ENCODE results near the gene STK33.

The STK33 gene

GRCh38 chr11:8601376-8602133, 7.5 kb upstream of the STK33 start:
- DNase-seq, result no peak

GRCh38 chr11:8598506-8598905, 4.5 kb upstream of the STK33 start:
- no peak for DNase-seq

GRCh38 chr11:8597182-8597581, 3.2 kb upstream of the STK33 start:
- DNase-seq, result peak; percentile 23 to 48

- DNase-seq, result no peak
These were observed 2.5 kb upstream of the STK33 start for GRCh38 chr11:8596504-8597046.

- DNase-seq, result no peak
These were observed 573 bp downstream of the STK33 start for GRCh38 chr11:8593455-8593854.

GRCh38 chr11:8587915-8588314, 6.1 kb downstream of the STK33 start:
- DNase-seq, result no peak

GRCh38 chr11:8586805-8587204, 7.2 kb downstream of the STK33 start:
- DNase-seq, result no peak

GRCh38 chr11:8586184-8586583, 7.8 kb downstream of the STK33 start:
- DNase-seq, result peak; percentile 9 to 25

GRCh38 chr11:8584511-8584910, 9.5 kb downstream of the STK33 start:
- no peak for DNase-seq

GRCh38 chr11:8584082-8584481, 9.9 kb downstream of the STK33 start:
- no peak for DNase-seq

GRCh38 chr11:8581300-8581699, 12.7 kb downstream of the STK33 start:
- DNase-seq, result no peak

GRCh38 chr11:8577791-8578581, 16.0 kb downstream of the STK33 start:
- no peak for DNase-seq

- no peak for DNase-seq
These were observed 19.2 kb downstream of the STK33 start for GRCh38 chr11:8574798-8575197.

GRCh38 chr11:8573777-8574176, 20.3 kb downstream of the STK33 start:
- DNase-seq, result no peak

- DNase-seq, result no peak
These were observed 26.3 kb downstream of the STK33 start for GRCh38 chr11:8567602-8568198.

- DNase-seq, result peak; percentile 75 to 77
These were observed 27.3 kb downstream of the STK33 start for GRCh38 chr11:8566613-8567210.

GRCh38 chr11:8564526-8564925, 29.5 kb downstream of the STK33 start:
- no peak for DNase-seq

- no peak for DNase-seq
These were observed 32.6 kb downstream of the STK33 start for GRCh38 chr11:8561461-8561860.

- DNase-seq, result no peak
These were observed 35.6 kb downstream of the STK33 start for GRCh38 chr11:8558436-8558835.

GRCh38 chr11:8545698-8546366, 48.2 kb downstream of the STK33 start:
- DNase-seq, result no peak

GRCh38 chr11:8544807-8545206, 49.2 kb downstream of the STK33 start:
- DNase-seq, result no peak

- no peak for DNase-seq
These were observed 50.8 kb downstream of the STK33 start for GRCh38 chr11:8543278-8543677.

GRCh38 chr11:8541448-8541847, 52.6 kb downstream of the STK33 start:
- DNase-seq, result no peak
